GM21576 (cell line): Measurements from ENCODE around the gene TAMALIN.

ENCODE experiments used
- ATAC-seq: cut with Tn5 transposase; IDR thresholded peaks from one replicate; pipeline ENCODE4 v1.9.1; 2021; ENCODE audit warnings: mild to moderate bottlenecking, moderate library complexity; ENCODE audit not compliant: unreplicated experiment

Gene TAMALIN

GRCh38 chr12:52011602-52012214 lies 5.0 kb downstream of the TAMALIN start:
- ATAC-seq = no peak

DNA sequence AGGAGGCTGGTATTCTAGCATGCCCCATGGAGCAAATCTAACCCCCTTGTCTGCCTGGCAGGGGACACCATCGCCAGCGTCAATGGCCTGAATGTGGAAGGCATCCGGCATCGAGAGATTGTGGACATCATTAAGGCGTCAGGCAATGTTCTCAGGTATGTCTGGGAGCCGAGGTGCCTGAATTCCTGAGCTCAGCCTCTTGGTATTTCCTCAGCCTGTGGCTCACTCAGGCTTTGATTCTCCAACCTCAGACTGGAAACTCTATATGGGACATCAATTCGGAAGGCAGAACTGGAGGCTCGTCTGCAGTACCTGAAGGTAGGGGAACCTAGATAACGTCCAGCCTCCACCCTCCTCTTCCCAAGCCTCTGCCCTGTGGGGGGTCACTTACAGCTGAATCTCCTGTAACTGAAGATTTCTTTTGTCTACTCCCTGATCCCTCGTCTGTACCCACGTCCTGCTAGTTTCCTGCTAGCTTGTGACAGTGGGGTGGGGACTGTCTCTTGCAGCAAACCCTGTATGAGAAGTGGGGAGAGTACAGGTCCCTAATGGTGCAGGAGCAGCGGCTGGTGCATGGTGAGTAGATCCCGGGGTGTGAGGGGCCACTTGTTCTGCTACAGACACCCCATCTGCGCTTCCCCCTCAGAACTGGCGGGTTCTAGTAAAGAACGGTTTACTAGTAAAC lies 7.0 kb downstream of the TAMALIN start:
- no peak for ATAC-seq

GRCh38 chr12:52014567-52015530 lies 8.1 kb downstream of the TAMALIN start:
- ATAC-seq = no peak

GRCh38 chr12:52015532-52016041 lies 8.8 kb downstream of the TAMALIN start:
- ATAC-seq = no peak

DNA sequence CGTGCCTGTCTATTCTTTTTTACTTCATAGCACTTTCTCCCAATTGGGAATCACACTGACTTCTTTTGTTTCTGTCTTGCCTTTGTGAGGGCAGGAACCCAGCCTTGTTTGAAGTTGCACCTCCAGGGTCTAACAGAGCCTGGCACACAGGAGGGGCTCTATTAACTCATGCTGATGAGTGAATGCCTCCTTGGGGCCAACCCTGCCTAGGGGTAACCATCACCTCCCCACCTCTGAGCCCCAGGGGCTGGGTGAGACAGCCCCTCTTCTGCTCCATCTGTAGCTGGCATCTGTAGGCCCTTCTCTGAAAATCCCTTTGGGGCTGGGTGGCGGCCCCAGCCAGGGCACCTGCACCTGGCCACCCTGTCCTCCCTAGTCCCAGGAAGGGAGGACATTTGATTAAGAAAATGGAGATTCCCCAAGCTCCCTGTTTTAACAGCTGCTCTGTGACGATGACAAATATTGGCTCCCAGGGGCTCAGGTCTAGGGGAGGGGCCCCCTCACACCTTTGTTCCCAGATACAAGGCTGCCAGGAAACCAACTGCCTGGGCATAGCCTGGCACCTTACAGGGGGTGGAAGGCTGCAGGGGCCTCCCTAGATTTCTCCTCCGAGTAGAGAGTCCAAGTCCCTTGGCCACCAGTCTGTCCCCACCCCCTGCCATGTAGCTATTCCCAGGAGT lies 11.8 kb downstream of the TAMALIN start:
- ATAC-seq = no peak

GRCh38 chr12:52019113-52019770 lies 12.5 kb downstream of the TAMALIN start:
- no peak for ATAC-seq

- ATAC-seq = no peak
Measured at GRCh38 chr12:52020539-52021336, 14.0 kb downstream of the TAMALIN start.

GRCh38 chr12:52022841-52023181 lies 16.1 kb downstream of the TAMALIN start:
- no peak for ATAC-seq

- peak; percentile 43 for ATAC-seq
Measured at GRCh38 chr12:52023182-52023975, 16.6 kb downstream of the TAMALIN start.

- no peak for ATAC-seq
Measured at GRCh38 chr12:52023976-52024688, 17.4 kb downstream of the TAMALIN start.

DNA sequence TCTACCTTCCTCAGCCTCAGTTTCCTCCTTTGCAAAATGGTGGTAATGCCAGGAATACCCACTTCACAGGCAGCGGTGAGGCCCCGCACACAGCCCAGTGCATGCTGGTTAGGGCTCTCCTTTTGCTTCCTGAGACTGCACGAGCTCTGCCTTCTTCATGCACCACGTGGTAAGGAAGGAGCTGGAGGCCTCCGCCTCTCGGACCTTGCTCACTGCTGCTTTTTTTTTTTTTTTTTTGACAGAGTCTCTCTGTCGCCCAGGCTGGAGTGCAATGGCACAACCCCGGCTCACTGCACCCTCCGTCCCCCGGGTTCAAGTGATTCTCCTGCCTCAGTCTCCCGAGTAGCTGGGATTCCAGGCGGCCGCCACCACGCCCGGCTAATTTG lies 18.1 kb downstream of the TAMALIN start:
- no peak for ATAC-seq

- ATAC-seq = no peak
Measured at GRCh38 chr12:52026263-52026662, 19.5 kb downstream of the TAMALIN start.

DNA sequence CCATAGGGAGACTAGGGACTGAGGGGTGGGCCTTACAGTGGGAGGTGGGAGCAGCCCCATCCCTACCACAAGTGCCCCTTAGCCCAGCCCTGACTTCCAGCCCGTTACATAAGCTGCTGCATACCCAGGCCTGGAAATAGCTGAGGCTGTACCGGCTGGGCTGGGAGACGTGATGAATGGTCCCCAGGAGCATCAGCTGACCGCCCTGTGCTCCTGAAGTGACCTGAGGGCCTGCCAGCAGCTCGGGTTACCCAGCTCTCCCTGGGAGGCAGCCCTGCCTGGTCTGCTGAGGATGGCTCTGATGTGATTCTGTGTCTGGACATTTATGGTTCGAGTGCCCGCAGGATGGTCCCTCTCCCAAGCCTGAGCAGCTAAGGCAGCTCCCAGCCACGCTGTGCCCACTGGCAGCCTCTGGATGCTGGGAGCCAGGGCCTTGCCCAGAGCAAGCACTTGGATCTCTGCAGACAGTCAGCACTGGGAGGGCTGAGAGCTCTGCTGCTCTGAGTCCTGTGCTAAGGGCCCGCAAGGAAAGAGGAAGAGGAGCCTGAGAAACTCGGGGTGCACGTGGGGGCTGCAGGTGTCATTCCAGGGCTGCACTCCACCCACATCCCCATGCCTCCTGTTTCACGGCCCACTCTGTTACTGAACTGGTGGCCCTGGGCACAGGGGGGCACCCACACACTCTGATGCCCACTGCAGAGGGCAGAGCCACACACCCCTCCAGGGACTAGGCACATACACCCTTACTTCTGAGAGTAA lies 20.5 kb downstream of the TAMALIN start:
- no peak for ATAC-seq

GRCh38 chr12:52029685-52030084 lies 22.9 kb downstream of the TAMALIN start:
- no peak for ATAC-seq

DNA sequence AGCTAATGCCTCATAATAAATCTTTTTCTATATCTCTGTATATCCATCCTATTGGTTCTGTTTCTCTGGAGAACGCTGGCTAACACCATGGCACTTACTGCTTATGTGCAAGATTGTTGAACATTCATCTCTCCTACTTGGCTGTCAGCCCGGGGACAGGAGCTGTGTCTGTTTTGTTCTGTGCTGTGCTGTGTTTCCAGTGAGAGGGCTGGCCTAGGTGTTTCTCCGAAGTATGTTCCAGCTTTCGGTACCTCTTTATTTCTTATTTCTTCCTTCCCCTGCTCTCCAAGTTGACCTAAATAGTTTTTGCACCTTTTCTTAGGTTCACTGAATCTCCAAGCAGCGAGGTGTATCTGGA lies 25.7 kb downstream of the TAMALIN start:
- no peak for ATAC-seq

- ATAC-seq = peak; percentile 86
Measured at GRCh38 chr12:52032804-52033445, 26.2 kb downstream of the TAMALIN start.
